GM12875 (cell line): ENCODE data around the gene TRIP12.

Source experiments
- H3K4me3 ChIP-seq: one replicate; pipeline ENCODE4 v1.5.1; 2011; ENCODE audit warnings: low read depth, low read length, control low read depth
- TF ChIP-seq, protein P1 (sequence below): IDR thresholded peaks from 2 replicates; pipeline ENCODE4 v1.5.1; 2011; ENCODE audit warnings: low read depth, mild to moderate bottlenecking, control low read depth, inconsistent platforms, low read length, moderate library complexity, borderline replicate concordance; ENCODE audit not compliant: insufficient read depth

Gene TRIP12

DNA sequence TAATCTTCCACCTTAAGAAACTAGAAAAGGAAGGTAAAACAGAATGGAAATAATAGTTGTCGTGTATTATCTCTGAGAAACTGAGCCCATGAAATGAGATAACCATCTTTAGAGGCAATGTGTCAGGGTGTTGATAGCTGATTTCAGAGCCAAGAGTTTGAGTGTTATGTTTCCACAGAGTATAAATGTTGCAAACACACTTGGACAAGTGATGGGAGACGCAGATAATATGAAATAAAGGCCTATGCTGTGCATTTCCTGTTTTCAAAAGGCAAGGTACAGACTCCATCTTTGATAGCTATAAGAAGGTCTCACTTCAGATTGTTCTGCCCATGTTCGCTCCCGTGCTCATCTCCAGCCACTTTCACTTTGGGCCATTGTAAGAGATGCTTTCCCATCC lies 181.5 kb downstream of the TRIP12 start:
- H3K4me3 ChIP-seq = no peak overlapping the region
- TF ChIP-seq, protein P1, sequence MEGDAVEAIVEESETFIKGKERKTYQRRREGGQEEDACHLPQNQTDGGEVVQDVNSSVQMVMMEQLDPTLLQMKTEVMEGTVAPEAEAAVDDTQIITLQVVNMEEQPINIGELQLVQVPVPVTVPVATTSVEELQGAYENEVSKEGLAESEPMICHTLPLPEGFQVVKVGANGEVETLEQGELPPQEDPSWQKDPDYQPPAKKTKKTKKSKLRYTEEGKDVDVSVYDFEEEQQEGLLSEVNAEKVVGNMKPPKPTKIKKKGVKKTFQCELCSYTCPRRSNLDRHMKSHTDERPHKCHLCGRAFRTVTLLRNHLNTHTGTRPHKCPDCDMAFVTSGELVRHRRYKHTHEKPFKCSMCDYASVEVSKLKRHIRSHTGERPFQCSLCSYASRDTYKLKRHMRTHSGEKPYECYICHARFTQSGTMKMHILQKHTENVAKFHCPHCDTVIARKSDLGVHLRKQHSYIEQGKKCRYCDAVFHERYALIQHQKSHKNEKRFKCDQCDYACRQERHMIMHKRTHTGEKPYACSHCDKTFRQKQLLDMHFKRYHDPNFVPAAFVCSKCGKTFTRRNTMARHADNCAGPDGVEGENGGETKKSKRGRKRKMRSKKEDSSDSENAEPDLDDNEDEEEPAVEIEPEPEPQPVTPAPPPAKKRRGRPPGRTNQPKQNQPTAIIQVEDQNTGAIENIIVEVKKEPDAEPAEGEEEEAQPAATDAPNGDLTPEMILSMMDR = no peak

DNA sequence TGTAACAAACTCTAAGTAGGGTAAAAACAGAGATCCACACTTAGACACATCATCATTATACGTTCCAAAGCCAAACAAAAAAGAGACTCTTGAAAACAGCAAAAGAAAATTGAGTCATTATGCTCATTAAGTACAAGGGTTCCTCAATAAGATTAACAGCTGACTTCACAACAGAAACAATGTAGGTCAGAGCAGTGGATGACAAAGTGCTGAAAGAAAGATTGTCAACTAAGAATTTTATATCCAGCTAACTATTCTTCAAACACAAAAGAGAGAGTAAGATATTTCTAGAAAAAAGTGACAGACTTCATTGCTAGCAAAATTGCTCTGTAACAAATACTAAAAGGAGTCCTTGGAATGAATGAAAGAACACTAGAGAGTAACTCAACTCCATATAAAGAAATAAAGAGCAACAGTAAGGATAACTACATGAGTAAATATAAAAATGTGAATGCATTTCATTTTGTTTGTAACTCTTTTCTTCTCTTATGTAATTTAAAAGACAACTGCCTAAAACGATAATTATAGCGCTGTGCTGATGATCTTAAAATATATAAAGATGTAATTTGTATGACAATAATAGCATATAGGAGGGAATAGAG lies 183.7 kb downstream of the TRIP12 start:
- TF ChIP-seq, protein P1 = no peak
- H3K4me3 ChIP-seq = no peak overlapping the region

DNA sequence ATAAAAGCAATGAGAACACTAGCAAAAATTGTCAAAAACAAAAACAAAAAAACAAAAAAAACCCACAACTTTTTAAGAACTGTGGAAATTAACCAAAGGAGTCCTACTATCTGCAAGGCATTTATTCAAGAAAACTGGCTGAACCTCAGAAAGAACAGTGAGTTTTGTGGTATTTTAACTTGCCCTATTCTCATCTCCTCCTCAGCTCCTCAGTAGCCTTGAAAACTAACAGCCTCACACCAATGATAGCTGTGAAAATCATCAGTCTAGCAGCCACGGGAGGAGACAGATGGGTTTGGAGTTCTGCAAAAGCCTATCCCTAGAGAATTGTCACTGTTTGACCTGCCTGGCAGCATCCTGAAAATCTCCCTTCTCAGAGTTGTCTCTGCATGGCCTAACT lies 187.4 kb downstream of the TRIP12 start:
- TF ChIP-seq, protein P1 = no peak
- no peak overlapping the region for H3K4me3 ChIP-seq

DNA sequence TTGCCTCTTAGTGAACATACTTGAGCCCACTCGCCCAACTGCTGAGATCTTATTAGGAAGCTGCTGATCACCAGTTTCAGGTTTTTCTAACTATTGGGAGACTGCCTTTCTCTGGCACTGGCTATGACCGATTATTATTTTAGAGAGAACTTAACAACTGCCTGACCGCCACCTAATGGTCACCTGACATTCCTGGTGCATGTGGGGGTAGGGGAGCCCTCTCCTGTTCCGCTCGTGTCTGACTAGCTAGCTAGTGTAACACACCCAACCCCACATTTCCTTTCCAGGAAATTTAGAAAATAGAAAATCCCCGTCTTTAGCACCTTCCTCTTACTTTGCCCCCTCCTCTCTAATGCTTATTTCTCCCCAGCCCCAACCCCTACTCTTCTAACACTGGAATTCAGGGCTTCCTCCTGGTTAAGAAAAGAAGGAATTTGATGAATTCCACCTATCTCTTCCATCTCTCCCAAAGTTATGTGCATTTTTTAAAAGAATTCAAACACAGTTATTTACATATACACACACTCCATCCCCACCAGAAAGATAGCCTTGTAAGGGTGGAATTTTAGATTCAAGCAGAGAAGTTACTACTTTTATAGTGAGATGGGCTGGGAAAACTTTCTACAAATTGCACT lies 188.1 kb downstream of the TRIP12 start:
- TF ChIP-seq, protein P1 = no peak
- H3K4me3 ChIP-seq = no peak overlapping the region

DNA sequence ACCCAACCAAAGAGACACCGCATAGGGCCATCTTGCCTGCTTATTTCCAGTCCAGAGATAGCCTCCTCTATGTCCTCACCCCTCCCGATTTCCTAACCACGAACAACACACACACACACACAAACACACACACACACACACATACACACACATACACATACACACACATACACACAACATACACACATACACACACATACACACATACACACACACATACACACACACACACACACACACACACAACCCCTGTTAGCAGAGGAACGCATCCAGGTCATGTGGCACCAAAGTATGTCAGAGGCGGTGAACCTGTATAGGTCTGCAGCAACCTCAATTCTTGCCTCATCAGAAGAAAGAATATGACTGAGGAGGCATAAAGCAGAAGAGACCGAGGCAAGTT lies 188.9 kb downstream of the TRIP12 start:
- TF ChIP-seq, protein P1 = no peak
- no peak overlapping the region for H3K4me3 ChIP-seq

DNA sequence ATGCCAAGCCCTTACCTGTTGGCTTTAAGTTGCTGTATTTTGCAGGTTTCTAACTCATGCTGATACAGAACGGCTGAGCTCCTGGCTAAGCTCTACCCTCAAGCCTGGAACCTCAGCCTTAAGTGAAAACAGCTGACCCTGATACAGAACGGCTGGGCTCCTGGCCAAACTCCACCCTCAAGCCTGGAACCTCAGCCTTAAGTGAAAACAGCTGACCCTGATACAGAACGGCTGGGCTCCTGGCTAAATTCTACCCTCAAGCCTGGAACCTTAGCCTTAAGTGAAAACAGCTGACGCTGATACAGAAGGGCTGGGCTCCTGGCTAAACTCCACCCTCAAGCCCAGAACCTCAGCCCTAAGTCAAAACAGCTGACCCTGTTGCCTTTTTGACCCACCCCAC lies 189.9 kb downstream of the TRIP12 start:
- TF ChIP-seq, protein P1 = no peak
- H3K4me3 ChIP-seq = no peak overlapping the region

DNA sequence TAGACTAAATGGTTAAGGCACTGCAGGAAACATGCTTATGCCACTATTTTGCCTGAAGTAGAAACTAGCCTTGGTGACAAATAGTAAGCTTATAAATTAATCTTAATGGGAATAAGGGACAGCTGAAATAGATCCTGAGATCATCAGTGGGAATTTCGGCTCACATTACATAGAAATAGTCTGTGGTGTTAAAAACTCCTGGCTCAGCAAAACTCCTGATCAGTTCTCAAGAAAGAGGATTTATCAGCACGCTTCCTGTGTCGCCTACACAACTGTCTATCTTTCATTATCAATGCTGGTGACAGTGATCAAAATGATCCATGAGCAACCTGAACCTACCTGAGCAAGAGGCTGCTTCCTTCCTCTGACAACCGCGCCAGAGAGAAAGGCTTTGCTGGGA lies 190.4 kb downstream of the TRIP12 start:
- no peak overlapping the region for H3K4me3 ChIP-seq
- TF ChIP-seq, protein P1 = no peak
